Kasumi-1 (cell line): ENCODE results near the gene RIN3.
A peak's percentile ranks its signal among the peaks of the same experiment; 100 is the strongest.

Source experiments
- DNase-seq, 2 experiments: peaks; one replicate each; lab custom pipeline; 2025; lab: John Stamatoyannopoulos, UW

The RIN3 gene

DNA sequence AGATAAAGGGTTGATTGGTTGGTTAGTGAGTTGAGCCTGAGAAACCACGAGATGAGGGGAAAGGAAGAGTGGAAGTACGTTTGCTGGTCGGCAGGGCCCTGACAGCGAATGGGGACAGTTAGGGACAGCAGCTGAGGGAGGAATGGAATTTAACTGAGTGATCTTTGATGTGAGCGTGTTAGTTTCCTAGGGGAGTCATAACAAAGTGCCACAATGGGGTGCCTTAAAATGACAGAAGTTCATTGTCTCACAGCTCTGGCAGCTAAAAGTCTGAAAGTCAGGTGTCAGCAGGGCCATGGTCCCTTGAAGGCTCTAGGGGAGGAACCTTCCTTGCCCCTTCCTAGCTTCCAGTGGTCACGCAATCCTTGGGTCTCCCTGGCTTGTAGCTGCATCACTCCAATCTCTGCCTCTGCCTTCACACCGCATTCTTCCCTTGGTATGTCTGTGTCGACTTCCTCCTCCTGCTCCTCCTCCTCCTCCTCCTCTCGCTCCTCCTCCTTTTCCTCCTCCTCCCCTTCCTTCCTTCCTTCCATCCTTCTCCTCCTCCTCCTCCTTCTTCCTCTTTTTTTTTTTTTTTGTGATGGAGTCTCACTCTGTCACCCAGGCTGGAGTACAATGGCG, 26.0 kb upstream of the RIN3 start:
- peak in 1 of 2 experiments; percentile 24 for DNase-seq

GRCh38 chr14:92489394-92490238, 24.0 kb upstream of the RIN3 start:
- DNase-seq: no peak

- no peak for DNase-seq
Observed at GRCh38 chr14:92490239-92490959, 23.2 kb upstream of the RIN3 start.

DNA sequence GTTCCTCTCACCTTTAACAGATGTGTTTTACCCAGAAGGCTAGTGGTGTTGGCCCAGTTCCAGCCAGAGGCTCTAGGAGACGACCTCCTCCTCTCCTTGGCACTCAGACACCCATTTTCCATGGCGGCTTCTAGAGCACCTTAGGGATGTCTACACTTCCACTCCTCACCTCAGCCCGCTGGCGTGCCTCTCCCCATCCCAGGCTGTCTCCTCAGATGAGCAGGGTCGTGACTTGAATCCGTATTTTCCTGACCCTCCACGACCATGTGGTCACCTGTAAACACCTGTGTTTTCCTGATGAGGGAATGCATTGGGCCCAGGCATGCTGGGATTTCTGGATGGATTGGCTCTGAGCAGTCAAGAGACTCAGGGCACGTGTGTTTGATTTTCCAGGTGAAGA, 21.8 kb upstream of the RIN3 start:
- no peak for DNase-seq

DNA sequence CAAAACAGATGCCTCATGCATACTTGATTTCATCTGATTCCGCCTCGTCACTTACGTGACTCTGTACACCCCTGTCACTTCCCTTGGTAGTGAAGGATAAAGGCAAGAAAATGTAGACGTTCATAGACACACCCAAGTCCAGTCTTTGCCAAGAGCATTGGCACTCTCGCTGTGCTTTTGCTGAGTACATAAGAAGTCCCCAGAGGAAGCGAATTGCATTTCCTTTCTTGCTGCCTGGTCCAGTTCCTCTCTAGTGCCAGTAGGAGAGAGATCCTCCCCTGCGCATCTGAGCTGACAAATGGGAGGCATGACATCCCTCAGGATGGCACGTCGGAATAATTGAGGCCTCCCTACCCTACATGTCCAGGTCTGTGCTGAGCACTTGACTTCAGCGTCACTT, 21.3 kb upstream of the RIN3 start:
- DNase-seq: no peak

GRCh38 chr14:92493024-92493423, 20.6 kb upstream of the RIN3 start:
- no peak for DNase-seq

GRCh38 chr14:92493492-92493891, 20.1 kb upstream of the RIN3 start:
- no peak for DNase-seq

DNA sequence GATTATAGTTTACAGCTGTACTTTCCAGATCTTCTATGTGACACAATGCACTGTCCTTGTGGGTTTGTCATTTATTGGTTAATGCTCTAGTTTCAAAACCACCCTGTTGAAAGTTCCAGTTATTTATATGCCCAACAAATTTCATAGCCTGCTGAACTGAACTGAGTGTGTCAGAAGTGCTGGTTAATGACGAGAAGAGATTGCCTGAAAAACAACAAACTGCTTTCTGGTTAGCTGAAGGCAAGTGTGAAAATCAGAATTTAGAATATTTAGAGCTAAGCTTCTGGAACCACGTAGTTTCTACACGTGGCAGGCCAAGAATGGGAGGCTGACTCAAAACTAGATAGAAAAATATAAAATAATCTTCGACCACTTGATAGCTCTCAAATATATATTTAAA, 19.1 kb upstream of the RIN3 start:
- DNase-seq: no peak

GRCh38 chr14:92495027-92495426, 18.6 kb upstream of the RIN3 start:
- DNase-seq: peak; percentile 72 to 79

DNA sequence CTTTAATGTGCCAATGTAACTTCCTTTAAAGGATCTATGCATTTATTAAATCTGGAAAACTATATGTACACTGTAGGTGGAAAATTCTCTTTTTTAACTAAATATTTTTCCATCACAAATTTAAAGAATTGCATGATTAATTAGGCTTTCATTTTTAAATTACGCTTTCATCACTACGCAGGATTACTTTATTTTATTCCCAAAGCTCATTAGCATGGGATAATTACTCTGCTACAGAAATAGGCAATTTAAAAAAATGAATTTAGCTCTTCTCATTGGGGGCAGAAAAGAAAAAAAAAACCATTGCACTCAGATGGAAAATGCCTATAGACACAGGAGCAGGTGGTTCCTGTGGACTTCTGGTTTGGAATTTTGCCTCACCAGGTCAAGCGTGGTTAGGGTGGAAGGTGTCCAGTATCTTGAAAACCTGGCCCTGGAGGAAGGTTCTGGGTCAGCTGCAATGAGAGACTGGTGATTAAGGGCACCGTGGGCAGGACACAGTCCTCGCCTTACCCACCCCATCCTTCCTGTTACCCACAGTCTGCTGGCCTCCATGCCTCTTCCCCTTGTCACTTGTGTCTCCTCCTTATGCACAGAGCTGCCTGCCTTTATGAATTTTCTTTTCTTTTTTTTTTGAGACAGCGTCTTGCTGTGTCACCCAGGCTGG, 17.3 kb upstream of the RIN3 start:
- DNase-seq: no peak

DNA sequence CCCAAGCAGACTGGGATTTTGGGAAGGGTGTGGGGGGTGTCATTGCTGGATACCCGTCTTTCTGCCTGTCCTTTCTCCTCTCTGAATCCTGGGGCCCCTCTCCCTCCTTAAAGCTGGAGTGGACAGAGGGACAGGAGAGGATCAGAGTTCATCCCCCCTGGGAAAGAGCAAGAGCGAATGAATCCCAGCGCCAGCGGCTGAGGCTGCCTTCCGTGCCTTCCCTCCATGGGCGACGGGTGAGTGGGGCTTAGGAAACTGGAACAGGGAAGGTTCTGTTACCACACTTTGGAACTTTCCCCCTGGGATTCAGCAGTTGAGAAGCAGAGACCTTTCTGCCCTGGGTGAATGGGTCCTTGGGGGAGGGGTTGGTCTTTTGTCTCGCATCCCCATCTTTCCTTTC, 16.2 kb upstream of the RIN3 start:
- no peak for DNase-seq

GRCh38 chr14:92499234-92499633, 14.3 kb upstream of the RIN3 start:
- DNase-seq: no peak

DNA sequence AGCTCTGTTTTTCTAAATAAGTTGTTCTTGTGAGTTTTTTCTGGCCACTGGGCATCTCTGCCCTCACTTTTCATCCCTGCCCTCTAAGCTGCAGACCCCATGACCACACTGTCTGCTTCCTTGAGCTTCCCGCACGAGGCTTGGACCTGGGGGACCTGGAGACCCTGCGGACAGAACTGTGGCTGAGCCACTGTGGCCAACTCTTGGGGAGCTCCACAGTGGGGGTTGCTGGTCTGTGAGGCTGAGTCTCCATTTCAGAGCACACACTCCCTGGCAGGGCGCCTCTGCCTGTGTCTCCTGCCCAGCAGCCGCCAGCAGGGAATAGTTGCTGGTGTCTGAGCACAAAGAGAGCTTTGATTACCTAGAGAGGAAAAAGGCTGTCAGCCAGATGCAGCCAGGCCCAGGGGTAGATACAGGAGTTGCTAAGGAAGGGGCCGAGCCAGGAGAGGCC, 13.1 kb upstream of the RIN3 start:
- DNase-seq: no peak

DNA sequence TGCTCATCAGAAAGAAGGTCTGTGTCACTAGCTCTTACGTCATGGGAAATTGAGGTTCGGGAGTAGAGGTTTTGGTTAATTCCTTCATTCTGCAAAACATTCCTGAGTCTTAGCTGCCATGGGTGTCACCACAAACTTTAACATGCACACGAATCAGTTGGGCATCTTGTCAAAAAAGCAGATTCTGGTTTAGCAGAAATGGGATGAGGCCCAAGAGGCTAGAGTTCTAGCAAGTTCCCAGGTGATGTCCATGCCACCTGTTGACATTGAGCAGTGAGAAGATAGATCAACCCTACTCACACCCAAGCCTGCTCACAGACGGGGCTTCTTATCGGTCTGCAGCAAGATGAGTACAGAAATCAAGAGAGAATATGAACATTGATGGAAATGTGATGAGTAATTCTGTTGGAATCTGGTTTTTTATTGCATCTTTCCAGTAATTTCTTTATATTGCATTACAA, 11.7 kb upstream of the RIN3 start:
- no peak for DNase-seq

GRCh38 chr14:92502541-92503286, 10.9 kb upstream of the RIN3 start:
- DNase-seq: no peak

GRCh38 chr14:92503756-92504491, 9.7 kb upstream of the RIN3 start:
- peak; percentile 11 to 29 for DNase-seq

- DNase-seq: no peak
Observed at GRCh38 chr14:92505826-92506225, 7.8 kb upstream of the RIN3 start.

DNA sequence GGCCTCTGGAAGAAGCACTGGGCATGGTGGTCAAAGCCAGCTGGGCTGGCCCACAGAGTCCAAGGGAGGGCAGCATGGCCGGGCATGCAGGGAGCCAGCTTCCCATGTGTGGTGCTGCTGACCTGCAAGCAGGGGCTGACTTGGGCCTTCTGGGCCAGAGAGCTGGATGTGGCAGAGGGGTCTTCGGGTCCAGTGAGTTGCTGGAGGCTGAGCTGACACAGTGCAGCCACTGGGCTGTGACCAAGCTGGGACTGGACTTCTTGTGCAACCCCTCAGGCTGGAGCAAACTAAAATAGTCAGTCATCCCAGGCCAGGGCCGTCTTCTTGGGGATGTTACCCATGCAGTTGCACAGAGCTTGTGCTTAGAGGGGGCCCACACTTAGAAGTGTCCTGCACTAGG, 7.3 kb upstream of the RIN3 start:
- no peak for DNase-seq

GRCh38 chr14:92507174-92507768, 6.3 kb upstream of the RIN3 start:
- no peak for DNase-seq

DNA sequence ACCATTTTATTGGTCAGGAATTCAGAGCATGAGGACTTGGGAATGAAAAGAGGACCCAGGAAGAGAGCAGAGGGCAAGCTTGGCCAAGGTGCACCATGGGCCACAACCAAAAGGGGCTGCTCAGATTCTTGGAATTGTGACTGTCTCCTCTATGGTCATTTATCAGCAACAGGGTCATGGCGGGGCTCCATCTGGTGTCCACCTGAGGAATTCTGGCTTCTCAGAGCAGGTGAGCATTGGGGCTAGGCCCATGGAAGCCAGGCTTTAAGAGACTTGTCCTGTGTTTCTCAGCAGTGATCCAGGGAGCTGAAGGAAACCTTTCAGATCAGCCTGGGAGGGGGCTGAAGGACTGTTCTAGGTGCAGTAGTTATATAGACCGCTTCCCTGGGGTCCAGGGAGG, 2.6 kb upstream of the RIN3 start:
- no peak for DNase-seq
